Measurements from ENCODE around the gene ERMARD.

DNA sequence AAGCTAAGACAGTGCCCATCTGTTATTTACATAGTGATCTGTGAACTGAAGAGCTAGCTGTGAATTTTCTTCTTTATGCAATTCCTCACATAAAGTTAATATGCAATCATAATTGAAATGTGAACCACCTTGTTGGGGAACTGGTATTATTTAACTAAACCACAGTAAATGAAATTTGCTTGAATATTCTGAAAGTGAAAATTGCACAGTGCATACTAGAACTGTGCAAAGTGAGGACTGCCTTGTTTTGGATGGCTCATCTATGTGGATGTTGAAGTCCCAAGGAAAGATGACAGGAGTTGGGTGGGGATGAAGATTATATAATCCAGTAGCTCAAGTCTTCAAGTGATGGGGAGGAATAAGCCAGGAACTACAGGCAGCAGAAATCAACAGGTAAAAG lies 21.5 kb upstream of the ERMARD start:
- no peak for TF ChIP-seq POLR2AphosphoS5 (IDR thresholded peaks at IDR 0.05; ENCODE audit: low read depth)
- TF ChIP-seq, protein P1, sequence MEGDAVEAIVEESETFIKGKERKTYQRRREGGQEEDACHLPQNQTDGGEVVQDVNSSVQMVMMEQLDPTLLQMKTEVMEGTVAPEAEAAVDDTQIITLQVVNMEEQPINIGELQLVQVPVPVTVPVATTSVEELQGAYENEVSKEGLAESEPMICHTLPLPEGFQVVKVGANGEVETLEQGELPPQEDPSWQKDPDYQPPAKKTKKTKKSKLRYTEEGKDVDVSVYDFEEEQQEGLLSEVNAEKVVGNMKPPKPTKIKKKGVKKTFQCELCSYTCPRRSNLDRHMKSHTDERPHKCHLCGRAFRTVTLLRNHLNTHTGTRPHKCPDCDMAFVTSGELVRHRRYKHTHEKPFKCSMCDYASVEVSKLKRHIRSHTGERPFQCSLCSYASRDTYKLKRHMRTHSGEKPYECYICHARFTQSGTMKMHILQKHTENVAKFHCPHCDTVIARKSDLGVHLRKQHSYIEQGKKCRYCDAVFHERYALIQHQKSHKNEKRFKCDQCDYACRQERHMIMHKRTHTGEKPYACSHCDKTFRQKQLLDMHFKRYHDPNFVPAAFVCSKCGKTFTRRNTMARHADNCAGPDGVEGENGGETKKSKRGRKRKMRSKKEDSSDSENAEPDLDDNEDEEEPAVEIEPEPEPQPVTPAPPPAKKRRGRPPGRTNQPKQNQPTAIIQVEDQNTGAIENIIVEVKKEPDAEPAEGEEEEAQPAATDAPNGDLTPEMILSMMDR (IDR thresholded peaks at IDR 0.05; ENCODE audit: insufficient read depth, low read length): no peak
- TF ChIP-seq, protein P2, sequence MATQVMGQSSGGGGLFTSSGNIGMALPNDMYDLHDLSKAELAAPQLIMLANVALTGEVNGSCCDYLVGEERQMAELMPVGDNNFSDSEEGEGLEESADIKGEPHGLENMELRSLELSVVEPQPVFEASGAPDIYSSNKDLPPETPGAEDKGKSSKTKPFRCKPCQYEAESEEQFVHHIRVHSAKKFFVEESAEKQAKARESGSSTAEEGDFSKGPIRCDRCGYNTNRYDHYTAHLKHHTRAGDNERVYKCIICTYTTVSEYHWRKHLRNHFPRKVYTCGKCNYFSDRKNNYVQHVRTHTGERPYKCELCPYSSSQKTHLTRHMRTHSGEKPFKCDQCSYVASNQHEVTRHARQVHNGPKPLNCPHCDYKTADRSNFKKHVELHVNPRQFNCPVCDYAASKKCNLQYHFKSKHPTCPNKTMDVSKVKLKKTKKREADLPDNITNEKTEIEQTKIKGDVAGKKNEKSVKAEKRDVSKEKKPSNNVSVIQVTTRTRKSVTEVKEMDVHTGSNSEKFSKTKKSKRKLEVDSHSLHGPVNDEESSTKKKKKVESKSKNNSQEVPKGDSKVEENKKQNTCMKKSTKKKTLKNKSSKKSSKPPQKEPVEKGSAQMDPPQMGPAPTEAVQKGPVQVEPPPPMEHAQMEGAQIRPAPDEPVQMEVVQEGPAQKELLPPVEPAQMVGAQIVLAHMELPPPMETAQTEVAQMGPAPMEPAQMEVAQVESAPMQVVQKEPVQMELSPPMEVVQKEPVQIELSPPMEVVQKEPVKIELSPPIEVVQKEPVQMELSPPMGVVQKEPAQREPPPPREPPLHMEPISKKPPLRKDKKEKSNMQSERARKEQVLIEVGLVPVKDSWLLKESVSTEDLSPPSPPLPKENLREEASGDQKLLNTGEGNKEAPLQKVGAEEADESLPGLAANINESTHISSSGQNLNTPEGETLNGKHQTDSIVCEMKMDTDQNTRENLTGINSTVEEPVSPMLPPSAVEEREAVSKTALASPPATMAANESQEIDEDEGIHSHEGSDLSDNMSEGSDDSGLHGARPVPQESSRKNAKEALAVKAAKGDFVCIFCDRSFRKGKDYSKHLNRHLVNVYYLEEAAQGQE (IDR thresholded peaks at IDR 0.05; ENCODE audit: insufficient replicate concordance, low read depth): no peak
